GM12892 (cell line): Measurements from ENCODE around the gene BAZ2B.

ENCODE experiments used
- POLR2A ChIP-seq: IDR thresholded peaks from 2 replicates; pipeline ENCODE4 v1.6.1; 2011; ENCODE audit warnings: low read depth, low read length, control low read depth
- POLR2AphosphoS5 ChIP-seq: IDR thresholded peaks from 2 replicates; pipeline ENCODE4 v1.6.1; 2011; ENCODE audit warnings: low read depth, low read length, control low read depth
- TAF1 ChIP-seq: IDR thresholded peaks from 2 replicates; pipeline ENCODE4 v1.6.1; 2011; ENCODE audit warnings: low read depth, mild to moderate bottlenecking, control low read depth, low read length, borderline replicate concordance

GRCh38 chr2:159658881-159659873 lies 42.8 kb upstream of the BAZ2B start:
- no peak for TF ChIP-seq TAF1
- TF ChIP-seq POLR2A: no peak
- TF ChIP-seq POLR2AphosphoS5: no peak
